WTC11 (cell line): ENCODE data around the gene MSI2.

Source experiments
- AFF4 ChIP-seq: sonication (generic); formaldehyde crosslinking; IDR thresholded peaks from 2 replicates; pipeline ENCODE4 v1.8.1; 2023; ENCODE audit warnings: mild to moderate bottlenecking, missing genetic modification reagents, borderline replicate concordance
- ATF3 ChIP-seq: sonication (generic); formaldehyde crosslinking; conservative IDR thresholded peaks from 2 replicates; pipeline ENCODE4 v1.8.1; 2022; ENCODE audit warnings: mild to moderate bottlenecking, missing genetic modification reagents
- CTCF ChIP-seq: fragments of 200-600 bp; IDR thresholded peaks from 2 replicates; pipeline ENCODE4 v1.8.0; 2022; ENCODE audit warnings: antibody characterized with exemption
- E2F5 ChIP-seq: sonication (generic); formaldehyde crosslinking; IDR thresholded peaks from 2 replicates; pipeline ENCODE4 v1.8.1; 2022; ENCODE audit warnings: mild to moderate bottlenecking, moderate library complexity, missing genetic modification reagents
- GABPB1 ChIP-seq: sonication (generic); formaldehyde crosslinking; IDR thresholded peaks from 2 replicates; pipeline ENCODE4 v1.8.1; 2023; ENCODE audit warnings: mild to moderate bottlenecking, missing genetic modification reagents
- GRHL2 ChIP-seq: fragments of 250-450 bp; sonication (Bioruptor Pico); IDR thresholded peaks from 2 replicates; pipeline ENCODE4 v1.8.0; 2022; ENCODE audit warnings: mild to moderate bottlenecking, moderate library complexity; ENCODE audit not compliant: insufficient replicate concordance, severe bottlenecking
- MAX ChIP-seq: sonication (generic); formaldehyde crosslinking; IDR thresholded peaks from 2 replicates; pipeline ENCODE4 v1.8.0; 2022; ENCODE audit warnings: mild to moderate bottlenecking, missing genetic modification reagents
- NR1H2 ChIP-seq: sonication (generic); formaldehyde crosslinking; IDR thresholded peaks from 2 replicates; pipeline ENCODE4 v1.9.0; 2021; ENCODE audit warnings: mild to moderate bottlenecking, moderate library complexity, missing genetic modification reagents
- OVOL2 ChIP-seq: fragments of 250-450 bp; sonication (Bioruptor Pico); IDR thresholded peaks from 2 replicates; pipeline ENCODE4 v1.9.0; 2021; ENCODE audit warnings: mild to moderate bottlenecking, borderline replicate concordance
- RELA ChIP-seq: sonication (generic); formaldehyde crosslinking; IDR thresholded peaks from 2 replicates; pipeline ENCODE4 v1.8.1; 2022; ENCODE audit warnings: missing genetic modification reagents, mild to moderate bottlenecking, borderline replicate concordance
- TP53 ChIP-seq: sonication (generic); formaldehyde crosslinking; IDR thresholded peaks from 2 replicates; pipeline ENCODE4 v1.8.1; 2023; ENCODE audit warnings: mild to moderate bottlenecking, missing genetic modification reagents
- ZNF532 ChIP-seq: fragments of 250-450 bp; sonication (Bioruptor Pico); IDR thresholded peaks from 2 replicates; pipeline ENCODE4 v1.9.0; 2021; ENCODE audit warnings: mild to moderate bottlenecking, borderline replicate concordance

- TF ChIP-seq CTCF (no peak), GRHL2 (CRISPR knock-in tag) (no peak), MAX (no peak), AFF4 (CRISPR knock-in tag) (no peak), RELA (no peak), ZNF532 (CRISPR knock-in tag) (no peak), NR1H2 (CRISPR knock-in tag) (no peak), ATF3 (CRISPR knock-in tag) (no peak), TP53 (no peak), E2F5 (CRISPR knock-in tag) (no peak), GABPB1 (no peak), OVOL2 (no peak)
Measured at GRCh38 chr17:57557834-57558681, 301.7 kb downstream of the MSI2 start.
